Measurements from ENCODE around the gene SLC25A23. TPM values are rescaled to one million over a fixed set of nuclear protein-coding genes. Genes with fewer than 3 reads are reported as not detected.
A peak's percentile ranks its signal among the peaks of the same experiment; 100 is the strongest.
"Not testable (repeated sequence)": the region's sequence is repeated elsewhere in the genome, so short reads cannot be mapped to it uniquely, and the experiment has no call there.

SLC25A23 gene
- total RNA-seq: 143 TPM
- long read RNA-seq, transcript SLC25A23-202 (10 exons, 3,425 nt): major isoform, 28 of 149 reads
- long read RNA-seq, partial matches to known transcripts: 40 of 149 reads
- long read RNA-seq, other reads (novel, unspliced or antisense): 76 of 149 reads

DNA sequence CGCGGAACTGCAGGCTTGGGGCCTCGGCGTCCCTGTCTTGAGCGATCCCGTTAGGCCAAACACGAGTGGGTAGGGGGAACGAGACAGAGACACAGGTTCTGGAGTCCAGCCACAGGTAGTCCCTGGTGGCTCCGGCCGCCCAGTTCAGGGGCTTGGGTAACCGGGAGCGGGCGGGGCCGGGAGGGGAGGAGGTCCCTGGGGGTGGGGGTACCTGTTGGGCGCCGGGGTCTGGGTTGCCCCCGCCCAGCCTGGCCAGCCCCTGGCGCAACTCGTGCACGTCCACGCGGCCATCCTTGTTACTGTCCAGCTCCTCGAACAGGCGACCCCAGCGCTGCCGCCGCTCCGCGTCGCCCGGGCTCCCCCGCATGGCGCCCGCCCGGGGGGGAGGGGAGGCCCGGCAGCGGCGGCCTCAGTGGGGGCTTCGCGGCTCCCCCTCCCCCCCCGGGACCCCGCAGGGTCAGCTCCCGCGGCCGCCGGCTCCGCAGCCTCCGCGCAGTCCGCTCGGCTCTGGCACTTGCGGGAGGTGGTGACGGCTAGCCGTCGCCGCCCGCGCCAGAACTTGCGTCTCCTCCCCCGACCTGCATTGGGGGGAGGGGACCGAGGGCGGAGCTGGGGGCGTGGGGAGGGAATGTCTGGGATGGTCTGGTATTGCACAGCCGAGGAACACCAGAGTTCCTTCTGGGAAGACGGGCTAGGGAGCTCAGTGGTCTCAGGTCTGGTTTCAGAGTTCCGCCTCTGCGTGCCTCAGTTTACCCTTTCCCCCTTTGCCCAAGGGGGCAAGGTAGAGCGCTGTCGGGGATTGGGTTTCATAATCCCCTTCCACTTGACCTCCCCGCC, at the start of gene SLC25A23:
Gene SLC25A23, minus strand, starts transcription at position 531 of the 837 bp plus-strand sequence. Its CDS starts 164 bp downstream, at position 367.
- intact Hi-C loops (cut with DNase I): no loop called here
- DNase-seq (ENCODE audit: low spot score): peak; percentile 85

- intact Hi-C loops (cut with DNase I); DNase-seq (ENCODE audit: low spot score): not testable (repeated sequence)
Observed at GRCh38 chr19:6508028-6508771, 48.6 kb upstream of the SLC25A23 start.

- no peak for DNase-seq (ENCODE audit: low spot score)
- intact Hi-C loops (cut with DNase I): no loop called here
Observed at GRCh38 chr19:6503407-6504201, 44.0 kb upstream of the SLC25A23 start.

DNA sequence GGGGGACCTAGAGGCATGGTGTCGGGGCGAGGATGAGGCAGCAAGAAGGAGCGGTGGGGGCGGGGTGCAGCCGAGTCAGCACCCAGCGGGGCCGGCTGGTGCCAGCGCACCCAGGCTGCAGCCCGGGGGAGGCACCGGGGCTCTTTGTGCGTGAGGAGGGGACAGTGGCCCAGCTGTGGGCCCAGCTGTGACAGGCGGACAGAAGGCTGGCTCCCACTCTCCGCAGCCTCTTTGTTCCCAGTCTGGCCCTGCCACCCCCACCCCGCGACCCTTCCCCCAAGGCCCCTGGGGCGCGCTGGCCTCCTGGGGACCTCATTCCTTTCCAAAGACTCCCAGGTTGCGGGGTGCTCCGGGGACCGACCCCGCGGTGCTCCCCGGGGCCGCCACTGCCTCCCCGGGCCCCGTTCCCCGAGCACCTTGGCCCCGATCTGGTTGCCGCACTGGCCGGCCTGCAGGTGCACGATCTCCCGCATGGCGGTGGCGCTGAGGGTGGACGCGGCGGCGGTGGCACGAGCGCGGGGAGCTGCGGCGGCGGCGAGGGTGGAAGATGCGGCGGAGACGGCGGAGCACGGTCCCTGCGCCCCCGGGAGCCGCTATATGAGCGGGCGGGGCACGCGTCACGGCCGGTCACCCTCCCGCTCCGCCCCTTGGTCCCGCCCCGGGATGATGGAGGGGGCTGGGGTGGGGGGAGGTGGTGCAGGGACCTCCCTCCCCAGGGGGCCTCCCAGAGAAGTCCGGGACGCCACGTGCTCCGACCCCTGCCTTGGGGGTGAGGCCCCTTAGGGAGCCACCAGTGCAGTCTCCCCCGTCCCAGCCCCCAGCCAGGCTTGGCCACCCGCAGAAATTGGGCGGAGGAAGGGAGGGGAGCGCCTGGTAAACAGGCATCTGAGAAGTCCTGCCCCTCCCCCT, 42.4 kb upstream of the SLC25A23 start, which contains the start of gene TUBB4A:
Gene TUBB4A, minus strand, starts transcription at position 570 of the 909 bp plus-strand sequence. Its CDS starts 97 bp downstream, at position 473.
- intact Hi-C loops (cut with DNase I): no loop called here
- no peak for DNase-seq (ENCODE audit: low spot score)

DNA sequence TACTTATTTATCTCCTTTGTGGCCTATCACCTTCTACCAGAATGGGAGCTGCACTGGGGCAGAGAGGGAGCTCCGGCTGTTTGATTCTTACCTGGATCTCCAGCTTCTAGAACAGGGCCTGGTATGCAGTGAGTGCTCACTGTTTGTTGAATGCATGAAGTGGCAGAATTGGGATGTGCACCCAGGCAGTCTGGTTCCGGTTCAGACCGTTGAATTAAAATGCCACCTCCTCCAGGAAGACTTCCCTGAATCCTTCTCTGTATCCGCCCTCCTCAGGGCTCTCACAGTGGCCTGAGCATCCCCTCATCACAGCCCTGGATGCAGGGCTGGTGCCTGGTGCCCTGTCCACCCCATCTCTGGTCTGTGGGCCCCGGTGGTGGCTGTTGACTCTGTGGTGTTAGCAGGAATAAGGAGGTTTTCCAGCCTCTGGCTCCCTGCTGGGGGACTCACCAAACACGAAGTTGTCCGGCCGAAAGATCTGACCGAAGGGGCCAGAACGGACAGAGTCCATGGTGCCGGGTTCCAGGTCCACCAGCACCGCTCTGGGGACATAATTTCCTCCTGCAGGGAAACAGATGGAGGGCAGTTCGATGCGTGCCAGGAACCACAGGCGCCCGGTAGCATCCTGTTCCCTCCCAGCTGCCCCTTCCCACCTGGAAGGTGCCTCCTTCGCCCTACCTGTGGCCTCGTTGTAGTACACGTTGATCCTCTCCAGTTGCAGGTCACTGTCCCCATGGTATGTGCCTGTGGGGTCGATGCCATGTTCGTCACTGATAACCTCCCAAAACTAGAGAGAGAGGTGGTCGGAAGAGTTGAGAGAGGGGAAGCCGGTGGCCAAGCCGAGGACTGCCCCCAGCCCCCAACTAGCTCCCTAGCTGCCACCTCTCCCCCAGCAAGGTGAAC, 41.5 kb upstream of the SLC25A23 start:
- intact Hi-C loops (cut with DNase I): no loop called here
- no peak for DNase-seq (ENCODE audit: low spot score)

DNA sequence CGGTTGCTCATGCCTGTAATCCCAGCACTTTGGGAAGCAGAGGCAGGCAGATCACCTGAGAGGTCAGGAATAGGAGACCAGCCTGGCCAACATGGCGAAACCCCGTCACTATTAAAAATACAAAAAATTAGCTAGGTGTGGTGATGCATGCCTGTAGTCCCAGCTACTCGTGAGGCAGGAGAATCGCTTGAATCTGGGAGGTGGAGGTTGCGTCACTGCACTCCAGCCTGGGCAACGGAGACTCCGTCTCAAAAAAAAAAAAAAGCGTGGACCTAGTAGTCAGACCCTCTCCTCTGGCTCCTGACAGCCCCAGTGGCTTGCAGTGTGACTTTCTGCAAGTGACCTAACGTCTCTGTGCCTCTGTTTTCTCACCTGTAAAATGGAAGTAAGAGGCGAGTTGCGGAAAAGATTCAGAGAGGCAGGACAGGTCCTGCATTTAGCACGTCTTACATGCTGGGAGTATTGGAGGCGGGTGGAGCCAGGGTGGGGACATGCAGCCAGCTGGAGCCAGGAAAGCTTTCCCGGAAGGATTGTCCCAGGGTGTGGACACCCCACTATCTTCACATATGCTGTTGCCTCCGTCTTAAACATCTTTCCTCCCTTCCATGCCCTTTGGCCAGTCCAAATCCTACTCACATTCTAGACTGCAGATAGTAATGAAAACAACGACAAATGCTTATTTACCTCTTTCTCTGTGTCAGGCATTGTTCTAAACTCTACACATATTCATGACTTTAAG, 39.6 kb upstream of the SLC25A23 start:
- DNase-seq (ENCODE audit: low spot score): no peak

DNA sequence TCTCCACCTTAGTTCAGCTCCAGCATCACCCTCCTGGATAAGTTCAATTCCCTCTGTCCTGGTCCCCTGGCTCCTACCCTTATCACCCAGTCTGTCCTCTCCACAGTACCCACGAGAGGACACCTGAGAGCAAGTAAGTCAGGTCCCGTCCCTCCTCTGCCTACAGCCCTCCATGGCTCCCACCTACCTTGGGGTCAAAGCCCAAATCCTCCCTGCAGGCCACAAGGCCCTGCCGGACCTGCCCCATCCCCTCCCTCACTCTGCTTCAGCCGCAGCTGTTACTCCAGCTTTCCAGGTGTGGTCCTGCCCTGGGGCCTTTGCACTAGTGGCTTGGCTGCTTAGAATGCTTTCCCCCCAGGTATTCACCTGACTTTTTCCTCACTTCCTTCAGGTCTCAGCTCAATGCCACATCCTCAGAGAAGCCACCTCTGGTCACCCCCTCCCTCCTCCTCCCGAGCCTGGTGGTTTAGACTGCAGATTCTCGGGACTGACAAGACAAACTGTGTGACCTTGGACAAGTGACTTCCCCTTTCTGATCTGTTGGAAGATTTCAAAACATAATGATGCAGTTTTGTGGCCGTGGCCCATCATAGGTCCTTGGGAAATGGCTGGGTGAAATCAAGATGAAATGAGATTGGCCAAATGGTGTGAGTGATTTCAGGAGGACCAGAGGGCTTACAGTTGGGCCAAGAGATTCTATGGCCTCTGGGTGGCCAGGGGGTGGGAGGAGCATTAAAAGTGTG, 38.9 kb upstream of the SLC25A23 start:
- intact Hi-C loops (cut with DNase I): no loop called here

More for the DNA sequence above, 39.6 kb upstream of the SLC25A23 start:
- intact Hi-C loops (cut with DNase I): no loop called here

GRCh38 chr19:6495947-6496346, 36.4 kb upstream of the SLC25A23 start:
- intact Hi-C loops (cut with DNase I): no loop called here

More for the DNA sequence above, 38.9 kb upstream of the SLC25A23 start:
- no peak for DNase-seq (ENCODE audit: low spot score)

DNA sequence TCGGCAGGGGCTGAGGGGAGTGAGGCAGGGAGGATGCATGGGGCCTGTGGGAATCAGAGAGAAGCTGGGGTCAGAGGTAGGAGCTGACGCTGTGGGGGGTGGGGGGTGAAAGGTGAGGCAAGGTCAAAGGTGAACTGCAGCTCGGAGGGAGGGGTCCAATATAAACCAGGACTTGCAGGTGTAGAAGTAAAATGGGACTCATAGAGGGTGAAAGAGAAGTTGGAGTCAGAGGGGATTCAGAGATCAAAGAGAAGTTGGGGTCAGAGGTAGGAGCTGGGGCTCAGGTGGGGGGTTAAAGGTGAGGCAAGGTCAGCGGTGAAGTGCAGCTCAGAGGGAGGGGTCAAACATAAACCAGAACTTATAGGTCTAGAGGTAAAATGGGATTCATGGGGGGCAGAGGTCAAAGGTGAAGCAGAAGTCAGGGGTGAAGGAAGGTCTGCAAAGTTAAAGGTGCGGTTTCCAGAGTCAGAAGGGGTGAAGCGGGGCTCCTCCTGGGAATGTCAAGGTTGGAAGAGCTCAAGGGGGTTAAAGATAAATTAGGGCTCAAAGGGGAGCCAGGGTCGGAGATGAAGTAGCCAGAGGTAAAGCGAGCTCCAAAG, 34.9 kb upstream of the SLC25A23 start:
- no peak for DNase-seq (ENCODE audit: low spot score)
- intact Hi-C loops (cut with DNase I): no loop called here

More at GRCh38 chr19:6495947-6496346, 36.4 kb upstream of the SLC25A23 start:
- DNase-seq (ENCODE audit: low spot score): no peak

GRCh38 chr19:6491802-6492592, 32.4 kb upstream of the SLC25A23 start:
- DNase-seq (ENCODE audit: low spot score): no peak
- intact Hi-C loops (cut with DNase I): no loop called here

DNA sequence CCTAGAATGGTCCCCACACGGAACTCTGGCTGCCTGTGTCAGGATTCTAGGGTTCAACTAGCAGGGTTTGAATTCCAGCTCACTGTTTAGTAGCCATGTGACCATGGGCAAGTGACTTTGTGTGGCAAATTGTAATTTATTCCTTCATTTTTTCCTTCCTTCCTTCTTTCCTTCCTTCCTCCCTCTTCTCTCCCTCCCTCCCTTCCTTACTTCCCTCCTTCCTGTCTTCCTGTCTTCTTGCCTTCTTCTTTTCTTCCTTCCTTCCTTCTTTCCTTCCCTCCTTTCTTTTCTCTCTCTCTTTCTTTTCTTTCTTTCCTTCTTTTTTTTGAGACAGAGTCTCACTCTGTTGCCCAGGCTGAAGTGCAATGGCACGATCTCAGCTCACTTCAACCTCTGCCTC, 30.5 kb upstream of the SLC25A23 start:
- no peak for DNase-seq (ENCODE audit: low spot score)
- intact Hi-C loops (cut with DNase I): no loop called here

GRCh38 chr19:6489278-6490061, 29.9 kb upstream of the SLC25A23 start:
- no peak for DNase-seq (ENCODE audit: low spot score)
- intact Hi-C loops (cut with DNase I): no loop called here

- intact Hi-C loops (cut with DNase I): no loop called here
- no peak for DNase-seq (ENCODE audit: low spot score)
Observed at GRCh38 chr19:6484831-6485230, 25.2 kb upstream of the SLC25A23 start.

DNA sequence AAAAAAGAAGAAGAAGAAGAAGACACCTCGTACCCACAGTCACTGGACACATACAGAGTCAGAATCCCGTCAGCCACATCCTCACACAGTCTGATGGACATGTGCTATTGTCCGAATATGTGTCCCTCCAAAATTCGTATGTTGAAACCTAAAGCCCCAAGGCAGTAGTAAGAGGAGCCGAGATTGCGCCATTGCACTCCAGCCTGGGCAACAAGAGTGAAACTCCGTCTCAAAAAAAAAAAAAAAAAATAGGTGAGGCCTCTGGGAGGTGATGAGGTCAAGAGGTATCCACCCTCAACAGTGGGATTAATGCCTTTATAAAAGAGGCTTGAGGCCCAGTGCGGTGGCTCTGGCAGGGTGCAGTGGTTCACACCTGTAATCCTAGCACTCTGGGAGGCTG, 24.6 kb upstream of the SLC25A23 start:
- intact Hi-C loops (cut with DNase I): no loop called here
- DNase-seq (ENCODE audit: low spot score): no peak

Measured in cardiac septum (tissue), 1 donor.